ENCODE results near the gene ARL4A. TPM values are rescaled to one million over a fixed set of nuclear protein-coding genes. Genes with fewer than 3 reads are reported as not detected.

Gene ARL4A
- total and polyA plus RNA-seq, 2 of the 8 experiments (the other 6 are each of a cell fraction or from before 2014, with no cell fraction given) = 14.5 to 29.2 TPM

DNA sequence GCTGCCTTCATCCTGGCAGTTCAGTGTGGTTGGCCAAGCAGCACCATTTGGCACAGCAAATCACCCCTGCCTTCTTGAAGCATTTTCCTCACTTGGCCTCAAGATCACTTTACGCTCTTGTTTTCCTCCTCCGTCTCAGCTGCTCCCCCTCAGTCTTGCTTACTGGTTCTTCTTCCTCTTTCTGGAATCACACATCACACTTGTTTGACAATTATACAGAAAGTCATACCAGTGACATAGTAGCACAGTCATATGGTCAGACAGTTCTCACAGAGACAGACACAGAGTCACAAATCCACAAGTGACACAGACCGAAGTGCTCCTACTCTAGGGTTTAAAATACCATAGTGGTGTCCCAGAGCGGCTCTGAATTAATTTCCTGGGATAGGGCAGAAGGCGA lies 43.8 kb upstream of the ARL4A start:
- no peak overlapping the region for H3K56ac ChIP-seq (replicated peaks; ENCODE audit: insufficient read length, low read depth, low read length)
- H3K23me2 ChIP-seq (ENCODE audit: low read depth, low read length) = no peaks in the 10 kb centered on the region
- H3K18ac ChIP-seq (ENCODE audit: extremely low read depth, low read length) = no peak overlapping the region
- no peak overlapping the region for H2BK120ac ChIP-seq (replicated peaks; ENCODE audit: low read depth, low read length)
- FAIRE-seq (no peak), DNase-seq (ENCODE audit: low read depth in 1 of 2, low spot score in 2 of 2) (no peak)
- no peak overlapping the region for H2BK15ac ChIP-seq (ENCODE audit: low read length)
- peaks cover 0 to 6% (median 1%) of the 10 kb centered on the region in 4 experiments; a peak in 3 of 7 replicates for H3K4me1 ChIP-seq (replicated peaks in 1 of 4; ENCODE audit: control insufficient read depth in 3 of 4, insufficient read depth in 4 of 4, low read length in 3 of 4)
- POLR2A ChIA-PET (ENCODE audit: partially characterized antibody) = no interaction called here
- H2AK5ac ChIP-seq (ENCODE audit: low read depth, low read length) = no peak overlapping the region
- no peak overlapping the region for H4K5ac ChIP-seq (ENCODE audit: insufficient read length, low read depth, low read length)
- H3K4me2 ChIP-seq (ENCODE audit: insufficient read depth in 1 of 2, low read depth in 2 of 2, low read length in 2 of 2) = no peak overlapping the region
- H3K4me3 ChIP-seq (ENCODE audit: extremely low read depth in 1 of 4, insufficient read depth in 2 of 4, low read depth in 3 of 4, low read length in 4 of 4) = no peak overlapping the region
- no peak overlapping the region for H4K8ac ChIP-seq (ENCODE audit: extremely low read depth, insufficient read depth, low read length)
- H2BK20ac ChIP-seq (ENCODE audit: low read length) = peak overlapping the region; percentile 36; the same call in 1 of the 2 replicates
- no peak overlapping the region for H4K91ac ChIP-seq (replicated peaks; ENCODE audit: insufficient read length, low read length)
- H3K23ac ChIP-seq (ENCODE audit: insufficient read length) = no peak overlapping the region
- H3K14ac ChIP-seq (ENCODE audit: insufficient read length) = no peak overlapping the region
- no peak overlapping the region; the same call in 1 of the 2 replicates for H2AFZ ChIP-seq (ENCODE audit: low read length)
- H3K27ac ChIP-seq (ENCODE audit: low read depth, low read length) = no peak overlapping the region
- 91% methylated on average over 5 of the region's 5 CpGs; no CpG with 5 or more reads in 1 of the 2 experiments for WGBS, 2 experiments (ENCODE audit: extremely low coverage in 1 of 2, insufficient coverage in 1 of 2, insufficient read length in 1 of 2, insufficient replicate concordance in 2 of 2, low coverage in 1 of 2, low lambda C conversion rate in 2 of 2, missing lambda C conversion rate in 1 of 2)
- H3K79me1 ChIP-seq (ENCODE audit: low read depth, low read length) = no peaks in the 10 kb centered on the region
- CTCF ChIA-PET (ENCODE audit: partially characterized antibody) = interaction anchor here (1.2 to 1.7 kb wide), 3 partner anchors 41 to 125 kb away, joined by 4 to 7 read pairs (median 4); no protein-coding TSS in a partner anchor
- H3K4ac ChIP-seq (replicated peaks; ENCODE audit: insufficient read length, low read depth, low read length) = no peak overlapping the region
- H4K20me1 ChIP-seq (replicated peaks in 1 of 2; ENCODE audit: control insufficient read depth in 1 of 2, insufficient read depth in 2 of 2, low read length in 2 of 2) = no peaks in the 10 kb centered on the region
- no peaks in the 10 kb centered on the region for H3K79me2 ChIP-seq (ENCODE audit: control insufficient read depth in 1 of 2, insufficient read depth in 2 of 2, low read length in 2 of 2)
- H2BK12ac ChIP-seq (ENCODE audit: low read depth, low read length) = no peak overlapping the region; the same call in 1 of the 2 replicates
- H3K36me3 ChIP-seq (ENCODE audit: control insufficient read depth in 2 of 4, insufficient read depth in 4 of 4, low read length in 3 of 4) = no peaks in the 10 kb centered on the region
- H3K9ac ChIP-seq (replicated peaks in 1 of 4; ENCODE audit: extremely low read depth in 1 of 4, low read depth in 3 of 4, low read length in 3 of 4) = no peak overlapping the region
- H2BK5ac ChIP-seq (ENCODE audit: low read depth, low read length) = no peak overlapping the region
- no peaks in the 10 kb centered on the region for H3K9me3 ChIP-seq (ENCODE audit: insufficient read depth in 2 of 2, low read depth in 1 of 2, low read length in 1 of 2)
- no peaks in the 10 kb centered on the region for H3K27me3 ChIP-seq (replicated peaks in 1 of 4; ENCODE audit: control insufficient read depth in 3 of 4, extremely low read depth in 1 of 4, insufficient read depth in 3 of 4, low read length in 3 of 4)
- TF ChIP-seq TCF12 (IDR thresholded peaks at IDR 0.05; ENCODE audit: low read depth, low read length) (no peak), SIRT6 (IDR thresholded peaks at IDR 0.05; ENCODE audit: low read length) (no peak), TEAD4 (IDR thresholded peaks at IDR 0.05; ENCODE audit: low read depth, low read length) (no peak), BCL11A (IDR thresholded peaks at IDR 0.05; ENCODE audit: low read depth in 2 of 2, low read length in 2 of 2) (no peak), SP4 (IDR thresholded peaks at IDR 0.05; ENCODE audit: low read length) (no peak), MAFK (IDR thresholded peaks at IDR 0.05; ENCODE audit: low read depth, low read length) (no peak), SP2 (IDR thresholded peaks at IDR 0.05; ENCODE audit: low read length) (no peak)

Data from H1 (cell line).